Lower leg skin (tissue), 3 donors: ENCODE data around the gene NFIA.

Experiments
- POLR2A ChIP-seq, 2 donors: fragments of 450-650 bp; IDR thresholded peaks; one replicate each; pipeline ENCODE4 v1.6.1; 2016 to 2017; ENCODE audit warnings: antibody characterized with exemption in 2 of 2, mild to moderate bottlenecking in 1 of 2, moderate library complexity in 1 of 2
- TF ChIP-seq, protein P1 (sequence below), 3 donors: fragments of 450-650 bp; IDR thresholded peaks; one replicate each; pipeline ENCODE4 v1.5.1; 2016; ENCODE audit warnings: antibody characterized with exemption in 3 of 3, mild to moderate bottlenecking in 3 of 3, moderate library complexity in 2 of 3

DNA sequence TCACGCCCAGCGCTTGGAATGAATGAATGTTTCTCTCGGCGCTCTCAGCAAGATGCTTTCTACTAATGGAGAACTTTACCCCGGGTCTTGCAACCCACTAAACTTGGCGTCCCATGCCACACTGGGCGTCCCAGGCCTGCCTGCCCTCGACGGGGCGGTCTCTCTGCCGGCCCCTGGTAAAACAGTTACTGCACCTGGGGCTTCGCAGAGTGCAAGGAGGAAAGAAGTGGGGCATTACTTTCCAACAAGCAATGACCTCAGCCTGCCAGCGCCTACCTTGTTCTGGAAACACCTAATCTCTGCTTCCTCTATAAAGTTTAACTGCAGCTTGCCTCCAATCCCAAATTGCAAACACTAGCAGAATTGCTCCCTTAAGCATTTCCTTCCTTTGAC is 27.8 kb upstream of the NFIA start:
- TF ChIP-seq, protein P1, sequence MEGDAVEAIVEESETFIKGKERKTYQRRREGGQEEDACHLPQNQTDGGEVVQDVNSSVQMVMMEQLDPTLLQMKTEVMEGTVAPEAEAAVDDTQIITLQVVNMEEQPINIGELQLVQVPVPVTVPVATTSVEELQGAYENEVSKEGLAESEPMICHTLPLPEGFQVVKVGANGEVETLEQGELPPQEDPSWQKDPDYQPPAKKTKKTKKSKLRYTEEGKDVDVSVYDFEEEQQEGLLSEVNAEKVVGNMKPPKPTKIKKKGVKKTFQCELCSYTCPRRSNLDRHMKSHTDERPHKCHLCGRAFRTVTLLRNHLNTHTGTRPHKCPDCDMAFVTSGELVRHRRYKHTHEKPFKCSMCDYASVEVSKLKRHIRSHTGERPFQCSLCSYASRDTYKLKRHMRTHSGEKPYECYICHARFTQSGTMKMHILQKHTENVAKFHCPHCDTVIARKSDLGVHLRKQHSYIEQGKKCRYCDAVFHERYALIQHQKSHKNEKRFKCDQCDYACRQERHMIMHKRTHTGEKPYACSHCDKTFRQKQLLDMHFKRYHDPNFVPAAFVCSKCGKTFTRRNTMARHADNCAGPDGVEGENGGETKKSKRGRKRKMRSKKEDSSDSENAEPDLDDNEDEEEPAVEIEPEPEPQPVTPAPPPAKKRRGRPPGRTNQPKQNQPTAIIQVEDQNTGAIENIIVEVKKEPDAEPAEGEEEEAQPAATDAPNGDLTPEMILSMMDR (IDR thresholded peaks at IDR 0.05), result no peak
- TF ChIP-seq POLR2A (IDR thresholded peaks at IDR 0.05), result no peak
